ENCODE measurements around the gene ZNF579. TPM values are rescaled to one million over a fixed set of nuclear protein-coding genes. Genes with fewer than 3 reads are reported as not detected.

The ZNF579 gene
- total and polyA plus RNA-seq, 9 of the 15 experiments (the other 6 are each of a cell fraction or from before 2014, with no cell fraction given), result 0.06 to 15.9 (median 1.6) TPM

DNA sequence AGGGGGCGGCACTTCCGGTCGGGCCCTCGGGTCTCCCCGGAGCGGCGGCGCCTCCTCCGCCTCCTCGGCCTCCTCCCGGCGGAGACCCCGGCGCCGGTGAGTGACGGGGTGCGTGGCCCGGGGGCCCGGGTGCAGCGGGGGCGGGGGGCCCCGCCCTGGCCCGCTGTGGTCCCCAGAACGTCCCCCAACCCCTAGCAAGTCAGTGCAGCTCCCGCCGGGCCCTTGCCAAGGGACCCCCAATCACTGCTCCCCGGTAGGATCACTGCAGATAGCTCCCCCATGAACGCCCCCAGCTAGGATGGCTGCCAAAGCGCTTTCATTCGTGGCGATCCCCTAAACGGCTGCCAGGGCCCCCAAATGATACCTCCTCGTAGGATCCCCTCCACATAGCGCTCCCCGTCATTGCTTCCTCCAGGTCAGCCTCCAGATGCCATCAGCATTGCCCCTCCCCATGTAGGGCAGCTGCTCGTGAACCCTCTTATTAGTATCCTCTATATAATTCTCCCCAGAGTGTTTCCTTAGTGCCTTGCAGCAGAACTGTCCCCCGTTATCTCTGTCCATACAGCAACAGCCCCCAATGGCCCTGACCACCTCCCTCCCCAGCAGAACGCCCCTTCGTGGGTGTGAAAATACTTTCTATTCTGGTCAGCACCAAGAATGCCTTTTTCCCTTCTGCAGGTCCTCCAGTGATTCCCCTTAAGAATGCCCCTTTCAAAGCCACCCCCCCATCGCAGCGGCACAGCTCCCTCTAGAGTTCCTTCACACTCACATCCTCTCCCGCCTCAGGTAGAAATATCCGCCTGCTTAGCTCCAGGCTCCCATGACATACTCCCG lies 25.2 kb upstream of the ZNF579 start, which contains the start of gene ZNF865 (continued):
- TF ChIP-seq, protein P1, sequence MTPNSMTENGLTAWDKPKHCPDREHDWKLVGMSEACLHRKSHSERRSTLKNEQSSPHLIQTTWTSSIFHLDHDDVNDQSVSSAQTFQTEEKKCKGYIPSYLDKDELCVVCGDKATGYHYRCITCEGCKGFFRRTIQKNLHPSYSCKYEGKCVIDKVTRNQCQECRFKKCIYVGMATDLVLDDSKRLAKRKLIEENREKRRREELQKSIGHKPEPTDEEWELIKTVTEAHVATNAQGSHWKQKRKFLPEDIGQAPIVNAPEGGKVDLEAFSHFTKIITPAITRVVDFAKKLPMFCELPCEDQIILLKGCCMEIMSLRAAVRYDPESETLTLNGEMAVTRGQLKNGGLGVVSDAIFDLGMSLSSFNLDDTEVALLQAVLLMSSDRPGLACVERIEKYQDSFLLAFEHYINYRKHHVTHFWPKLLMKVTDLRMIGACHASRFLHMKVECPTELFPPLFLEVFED (CRISPR knock-in tag; conservative IDR thresholded peaks at IDR 0.05), result peak; percentile 62; the same call in 1 of the 2 replicates
- no peak for TF ChIP-seq BACH1 (tag; IDR thresholded peaks at IDR 0.05)
- TF ChIP-seq, protein P2, sequence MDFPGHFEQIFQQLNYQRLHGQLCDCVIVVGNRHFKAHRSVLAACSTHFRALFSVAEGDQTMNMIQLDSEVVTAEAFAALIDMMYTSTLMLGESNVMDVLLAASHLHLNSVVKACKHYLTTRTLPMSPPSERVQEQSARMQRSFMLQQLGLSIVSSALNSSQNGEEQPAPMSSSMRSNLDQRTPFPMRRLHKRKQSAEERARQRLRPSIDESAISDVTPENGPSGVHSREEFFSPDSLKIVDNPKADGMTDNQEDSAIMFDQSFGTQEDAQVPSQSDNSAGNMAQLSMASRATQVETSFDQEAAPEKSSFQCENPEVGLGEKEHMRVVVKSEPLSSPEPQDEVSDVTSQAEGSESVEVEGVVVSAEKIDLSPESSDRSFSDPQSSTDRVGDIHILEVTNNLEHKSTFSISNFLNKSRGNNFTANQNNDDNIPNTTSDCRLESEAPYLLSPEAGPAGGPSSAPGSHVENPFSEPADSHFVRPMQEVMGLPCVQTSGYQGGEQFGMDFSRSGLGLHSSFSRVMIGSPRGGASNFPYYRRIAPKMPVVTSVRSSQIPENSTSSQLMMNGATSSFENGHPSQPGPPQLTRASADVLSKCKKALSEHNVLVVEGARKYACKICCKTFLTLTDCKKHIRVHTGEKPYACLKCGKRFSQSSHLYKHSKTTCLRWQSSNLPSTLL (IDR thresholded peaks at IDR 0.05), result no peak
- TF ChIP-seq, protein P3, sequence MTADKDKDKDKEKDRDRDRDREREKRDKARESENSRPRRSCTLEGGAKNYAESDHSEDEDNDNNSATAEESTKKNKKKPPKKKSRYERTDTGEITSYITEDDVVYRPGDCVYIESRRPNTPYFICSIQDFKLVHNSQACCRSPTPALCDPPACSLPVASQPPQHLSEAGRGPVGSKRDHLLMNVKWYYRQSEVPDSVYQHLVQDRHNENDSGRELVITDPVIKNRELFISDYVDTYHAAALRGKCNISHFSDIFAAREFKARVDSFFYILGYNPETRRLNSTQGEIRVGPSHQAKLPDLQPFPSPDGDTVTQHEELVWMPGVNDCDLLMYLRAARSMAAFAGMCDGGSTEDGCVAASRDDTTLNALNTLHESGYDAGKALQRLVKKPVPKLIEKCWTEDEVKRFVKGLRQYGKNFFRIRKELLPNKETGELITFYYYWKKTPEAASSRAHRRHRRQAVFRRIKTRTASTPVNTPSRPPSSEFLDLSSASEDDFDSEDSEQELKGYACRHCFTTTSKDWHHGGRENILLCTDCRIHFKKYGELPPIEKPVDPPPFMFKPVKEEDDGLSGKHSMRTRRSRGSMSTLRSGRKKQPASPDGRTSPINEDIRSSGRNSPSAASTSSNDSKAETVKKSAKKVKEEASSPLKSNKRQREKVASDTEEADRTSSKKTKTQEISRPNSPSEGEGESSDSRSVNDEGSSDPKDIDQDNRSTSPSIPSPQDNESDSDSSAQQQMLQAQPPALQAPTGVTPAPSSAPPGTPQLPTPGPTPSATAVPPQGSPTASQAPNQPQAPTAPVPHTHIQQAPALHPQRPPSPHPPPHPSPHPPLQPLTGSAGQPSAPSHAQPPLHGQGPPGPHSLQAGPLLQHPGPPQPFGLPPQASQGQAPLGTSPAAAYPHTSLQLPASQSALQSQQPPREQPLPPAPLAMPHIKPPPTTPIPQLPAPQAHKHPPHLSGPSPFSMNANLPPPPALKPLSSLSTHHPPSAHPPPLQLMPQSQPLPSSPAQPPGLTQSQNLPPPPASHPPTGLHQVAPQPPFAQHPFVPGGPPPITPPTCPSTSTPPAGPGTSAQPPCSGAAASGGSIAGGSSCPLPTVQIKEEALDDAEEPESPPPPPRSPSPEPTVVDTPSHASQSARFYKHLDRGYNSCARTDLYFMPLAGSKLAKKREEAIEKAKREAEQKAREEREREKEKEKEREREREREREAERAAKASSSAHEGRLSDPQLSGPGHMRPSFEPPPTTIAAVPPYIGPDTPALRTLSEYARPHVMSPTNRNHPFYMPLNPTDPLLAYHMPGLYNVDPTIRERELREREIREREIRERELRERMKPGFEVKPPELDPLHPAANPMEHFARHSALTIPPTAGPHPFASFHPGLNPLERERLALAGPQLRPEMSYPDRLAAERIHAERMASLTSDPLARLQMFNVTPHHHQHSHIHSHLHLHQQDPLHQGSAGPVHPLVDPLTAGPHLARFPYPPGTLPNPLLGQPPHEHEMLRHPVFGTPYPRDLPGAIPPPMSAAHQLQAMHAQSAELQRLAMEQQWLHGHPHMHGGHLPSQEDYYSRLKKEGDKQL (CRISPR knock-in tag; IDR thresholded peaks at IDR 0.05; ENCODE audit: borderline replicate concordance), result no peak
- 0 out of 4 replicates have a peak, but pooled peaks of 1 of the 2 experiments have one; percentile 19 for TF ChIP-seq ETV6 (IDR thresholded peaks at IDR 0.05; ENCODE audit: borderline replicate concordance in 1 of 2, low read depth in 2 of 2, low read length in 1 of 2)
- no peak for TF ChIP-seq ETV6 (CRISPR knock-in tag; IDR thresholded peaks at IDR 0.05; ENCODE audit: borderline replicate concordance)
- TF ChIP-seq ZNF76 (CRISPR knock-in tag; IDR thresholded peaks at IDR 0.05; ENCODE audit: borderline replicate concordance), result no peak
- TF ChIP-seq, protein P4, sequence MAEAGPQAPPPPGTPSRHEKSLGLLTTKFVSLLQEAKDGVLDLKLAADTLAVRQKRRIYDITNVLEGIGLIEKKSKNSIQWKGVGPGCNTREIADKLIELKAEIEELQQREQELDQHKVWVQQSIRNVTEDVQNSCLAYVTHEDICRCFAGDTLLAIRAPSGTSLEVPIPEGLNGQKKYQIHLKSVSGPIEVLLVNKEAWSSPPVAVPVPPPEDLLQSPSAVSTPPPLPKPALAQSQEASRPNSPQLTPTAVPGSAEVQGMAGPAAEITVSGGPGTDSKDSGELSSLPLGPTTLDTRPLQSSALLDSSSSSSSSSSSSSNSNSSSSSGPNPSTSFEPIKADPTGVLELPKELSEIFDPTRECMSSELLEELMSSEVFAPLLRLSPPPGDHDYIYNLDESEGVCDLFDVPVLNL (CRISPR knock-in tag; IDR thresholded peaks at IDR 0.05; ENCODE audit: low read depth), result no peak
- no peak for TF ChIP-seq SLC30A9 (CRISPR knock-in tag; IDR thresholded peaks at IDR 0.05)
- TF ChIP-seq TEAD1 (CRISPR knock-in tag; IDR thresholded peaks at IDR 0.05), result no peak
- TF ChIP-seq, protein P5, sequence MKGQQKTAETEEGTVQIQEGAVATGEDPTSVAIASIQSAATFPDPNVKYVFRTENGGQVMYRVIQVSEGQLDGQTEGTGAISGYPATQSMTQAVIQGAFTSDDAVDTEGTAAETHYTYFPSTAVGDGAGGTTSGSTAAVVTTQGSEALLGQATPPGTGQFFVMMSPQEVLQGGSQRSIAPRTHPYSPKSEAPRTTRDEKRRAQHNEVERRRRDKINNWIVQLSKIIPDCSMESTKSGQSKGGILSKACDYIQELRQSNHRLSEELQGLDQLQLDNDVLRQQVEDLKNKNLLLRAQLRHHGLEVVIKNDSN (CRISPR knock-in tag; IDR thresholded peaks at IDR 0.05), result no peak

All from K562 (cell line).